Nucleus accumbens (tissue), 56 donors: ENCODE data around the gene EXD1.

Experiments
- DNase-seq, 56 donors: peaks; one replicate each; lab custom pipeline; 2025; lab: John Stamatoyannopoulos, UW

Gene EXD1

GRCh38 chr15:41231422-41232226, 1.1 kb upstream of the EXD1 start:
- DNase-seq, result peak in 1 of 56 donors; percentile 37

- no peak for DNase-seq
These were observed 260 bp downstream of the EXD1 start for GRCh38 chr15:41230345-41230649.

GRCh38 chr15:41219381-41219780, 11.2 kb downstream of the EXD1 start:
- no peak for DNase-seq

- DNase-seq, result no peak
These were observed 11.7 kb downstream of the EXD1 start for GRCh38 chr15:41218851-41219250.

- no peak for DNase-seq
These were observed 14.8 kb downstream of the EXD1 start for GRCh38 chr15:41215708-41216107.

GRCh38 chr15:41207687-41208448, 22.7 kb downstream of the EXD1 start:
- no peak for DNase-seq

GRCh38 chr15:41205315-41205714, 25.2 kb downstream of the EXD1 start:
- no peak for DNase-seq

- no peak for DNase-seq
These were observed 27.2 kb downstream of the EXD1 start for GRCh38 chr15:41203395-41203794.

GRCh38 chr15:41199470-41199869, 31.1 kb downstream of the EXD1 start:
- DNase-seq, result no peak

GRCh38 chr15:41194444-41194843, 36.1 kb downstream of the EXD1 start:
- no peak for DNase-seq

GRCh38 chr15:41183581-41183980, 47.0 kb downstream of the EXD1 start:
- no peak for DNase-seq

GRCh38 chr15:41182266-41182665, 48.3 kb downstream of the EXD1 start:
- no peak for DNase-seq

GRCh38 chr15:41180206-41180789, 50.3 kb downstream of the EXD1 start:
- DNase-seq, result no peak

- no peak for DNase-seq
These were observed 60.8 kb downstream of the EXD1 start for GRCh38 chr15:41169781-41170180.

GRCh38 chr15:41169086-41169485, 61.5 kb downstream of the EXD1 start:
- DNase-seq, result no peak

GRCh38 chr15:41161736-41162135, 68.8 kb downstream of the EXD1 start:
- DNase-seq, result no peak

- DNase-seq, result no peak
These were observed 69.2 kb downstream of the EXD1 start for GRCh38 chr15:41161336-41161735.

GRCh38 chr15:41160639-41161315, 69.8 kb downstream of the EXD1 start:
- DNase-seq, result no peak

- DNase-seq, result no peak
These were observed 76.1 kb downstream of the EXD1 start for GRCh38 chr15:41154412-41154811.

GRCh38 chr15:41153733-41154132, 76.8 kb downstream of the EXD1 start:
- no peak for DNase-seq

- DNase-seq, result no peak
These were observed 79.0 kb downstream of the EXD1 start for GRCh38 chr15:41151451-41152005.
